Bronchial epithelial cell (primary cell): Measurements from ENCODE around the gene PTRH1. TPM values are rescaled to one million over a fixed set of nuclear protein-coding genes. Genes with fewer than 3 reads are reported as not detected.

ENCODE experiments used
- DNase-seq: peaks from one replicate; pipeline ENCODE4 v3.0.0-alpha.2; 2010; ENCODE audit warnings: low read depth
- FAIRE-seq: peaks from 2 replicates; lab custom pipeline; 2011; peaks lifted over from hg19 to GRCh38; lab: Jason Lieb, UNC
- H3K27me3 ChIP-seq: 2 replicates; pipeline ENCODE4 v1.5.1; 2011; ENCODE audit warnings: low read length; ENCODE audit not compliant: control insufficient read depth, insufficient read depth
- H3K36me3 ChIP-seq: 2 replicates; pipeline ENCODE4 v1.5.1; 2011; ENCODE audit warnings: low read length; ENCODE audit not compliant: control insufficient read depth, insufficient read depth
- H3K4me3 ChIP-seq: 2 replicates; pipeline ENCODE4 v1.5.1; 2011; ENCODE audit warnings: mild to moderate bottlenecking, low read depth, low read length, control low read depth
- CTCF ChIP-seq: IDR thresholded peaks from 2 replicates; pipeline ENCODE4 v1.5.1; 2011; ENCODE audit warnings: mild to moderate bottlenecking, moderate library complexity, low read length, control low read depth, inconsistent platforms; ENCODE audit not compliant: insufficient read depth, severe bottlenecking
- total RNA-seq: library from RNA; depleted of rRNA; stranded (reverse); fragments of >200 nt; gene quantifications from 2 replicates; pipeline ENCODE4 v1.2.1, GENCODE V29; 2014

PTRH1 gene
- total RNA-seq, 1 donor from 2014 or later: 26.6 TPM

- H3K4me3 ChIP-seq: peak overlapping the region; percentile 93
- DNase-seq (no peak), FAIRE-seq (no peak)
- no peak for TF ChIP-seq CTCF
- peaks cover 3% of the 10 kb centered on the region for H3K36me3 ChIP-seq
- no peaks in the 10 kb centered on the region for H3K27me3 ChIP-seq
Measured at GRCh38 chr9:127714020-127714750, 1.3 kb downstream of the PTRH1 start.

GRCh38 chr9:127712867-127713266 is 2.6 kb downstream of the PTRH1 start:
- DNase-seq (no peak), FAIRE-seq (no peak)
- Histone ChIP-seq H3K4me3 (no peak overlapping the region), H3K36me3 (peaks cover 3% of the 10 kb centered on the region), H3K27me3 (no peaks in the 10 kb centered on the region)
- no peak for TF ChIP-seq CTCF

- no peak for TF ChIP-seq CTCF
- Histone ChIP-seq H3K4me3 (no peak overlapping the region), H3K36me3 (peaks cover 3% of the 10 kb centered on the region), H3K27me3 (no peaks in the 10 kb centered on the region)
- no peak for DNase-seq
- FAIRE-seq: peak; percentile 7
Measured at GRCh38 chr9:127712371-127712770, 3.1 kb downstream of the PTRH1 start.

GRCh38 chr9:127711831-127712274 is 3.6 kb downstream of the PTRH1 start:
- Histone ChIP-seq H3K4me3 (no peak overlapping the region), H3K27me3 (no peaks in the 10 kb centered on the region), H3K36me3 (peaks cover 3% of the 10 kb centered on the region)
- FAIRE-seq: no peak
- TF ChIP-seq CTCF: no peak
- no peak for DNase-seq

- no peak overlapping the region for H3K4me3 ChIP-seq
- H3K27me3 ChIP-seq: no peaks in the 10 kb centered on the region
- FAIRE-seq: no peak
- TF ChIP-seq CTCF: no peak
- no peak for DNase-seq
- peaks cover 3% of the 10 kb centered on the region for H3K36me3 ChIP-seq
Measured at GRCh38 chr9:127711226-127711701, 4.2 kb downstream of the PTRH1 start.
